Lower lobe of right lung (tissue), 2 donors: ENCODE data around the gene HDGFL1. TPM values are rescaled to one million over a fixed set of nuclear protein-coding genes. Genes with fewer than 3 reads are reported as not detected.

Source experiments
- ATAC-seq, 2 donors: fragments of 200-7000 bp; cut with Tn5 transposase; one replicate each; pipeline ENCODE4 v1.9.1; 2020 to 2022; ENCODE audit warnings: mild to moderate bottlenecking in 2 of 2, moderate library complexity in 2 of 2
- DNase-seq: peaks from one replicate; pipeline ENCODE4 v3.0.0-alpha.2; 2020
- H3K27ac ChIP-seq: fragments of 200-600 bp; one replicate; pipeline ENCODE4 v1.8.0; 2022
- H3K27me3 ChIP-seq: fragments of 200-600 bp; one replicate; pipeline ENCODE4 v1.8.0; 2022; ENCODE audit warnings: low read depth
- H3K36me3 ChIP-seq: fragments of 200-600 bp; one replicate; pipeline ENCODE4 v1.8.0; 2022; ENCODE audit warnings: mild to moderate bottlenecking
- H3K4me1 ChIP-seq: fragments of 200-600 bp; one replicate; pipeline ENCODE4 v1.8.0; 2022
- H3K4me3 ChIP-seq: fragments of 200-600 bp; one replicate; pipeline ENCODE4 v1.8.0; 2022; ENCODE audit warnings: mild to moderate bottlenecking
- H3K9me3 ChIP-seq: fragments of 200-600 bp; one replicate; pipeline ENCODE4 v1.8.0; 2022
- CTCF ChIP-seq: fragments of 200-600 bp; IDR thresholded peaks from one replicate; pipeline ENCODE4 v1.8.0; 2022; ENCODE audit warnings: antibody characterized with exemption, mild to moderate bottlenecking
- intact Hi-C: fragments of 100-400 bp; cut with DNase I; formaldehyde crosslinking; loops from one replicate; pipeline ENCODE4 v1.11.0; 2022
- total RNA-seq: library from RNA; stranded (reverse); fragmentation: NEBNext Ultra II Directional; extraction: Animal tissue kit (Norgen Biotek cat#: 25700); gene quantifications from one replicate; pipeline ENCODE4 v1.2.1, GENCODE V29; 2021
- donor health status: DM: no; HTN: yes; CAD: no; lungs with severe emphysema.

Gene HDGFL1
- total RNA-seq, 1 donor from 2014 or later, result not detected

GRCh38 chr6:22536122-22536521, 33.2 kb upstream of the HDGFL1 start:
- Histone ChIP-seq H3K27ac (no peak overlapping the region), H3K4me3 (no peak overlapping the region), H3K27me3 (no peaks in the 10 kb centered on the region), H3K9me3 (no peaks in the 10 kb centered on the region), H3K4me1 (no peaks in the 10 kb centered on the region), H3K36me3 (no peaks in the 10 kb centered on the region)
- ATAC-seq (no peak), DNase-seq (no peak)
- TF ChIP-seq CTCF, result no peak
- intact Hi-C loops, result no loop called here

DNA sequence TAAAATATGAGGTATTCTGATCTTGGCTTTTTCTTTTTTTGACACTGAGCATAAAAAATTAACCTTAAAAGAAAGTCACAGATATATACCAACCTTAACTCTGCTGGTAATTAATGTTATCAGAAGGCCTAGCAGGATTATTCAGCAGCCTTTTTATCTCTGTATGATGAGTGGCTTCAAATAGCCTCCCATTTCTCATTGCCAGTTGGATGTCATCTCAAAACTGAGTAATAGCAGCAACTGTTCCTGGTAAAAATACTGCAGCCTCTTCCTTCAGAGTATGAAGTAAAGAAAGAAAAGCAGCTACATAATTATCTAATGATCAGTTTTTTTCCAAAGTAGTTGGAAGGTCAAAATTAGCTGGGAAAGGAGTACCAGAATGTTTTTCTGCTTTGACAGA, 24.9 kb upstream of the HDGFL1 start:
- DNase-seq (no peak), ATAC-seq (no peak)
- no peak for TF ChIP-seq CTCF
- Histone ChIP-seq H3K36me3 (no peaks in the 10 kb centered on the region), H3K27ac (no peak overlapping the region), H3K27me3 (no peaks in the 10 kb centered on the region), H3K9me3 (no peaks in the 10 kb centered on the region), H3K4me1 (no peaks in the 10 kb centered on the region), H3K4me3 (no peak overlapping the region)
- intact Hi-C loops, result no loop called here

DNA sequence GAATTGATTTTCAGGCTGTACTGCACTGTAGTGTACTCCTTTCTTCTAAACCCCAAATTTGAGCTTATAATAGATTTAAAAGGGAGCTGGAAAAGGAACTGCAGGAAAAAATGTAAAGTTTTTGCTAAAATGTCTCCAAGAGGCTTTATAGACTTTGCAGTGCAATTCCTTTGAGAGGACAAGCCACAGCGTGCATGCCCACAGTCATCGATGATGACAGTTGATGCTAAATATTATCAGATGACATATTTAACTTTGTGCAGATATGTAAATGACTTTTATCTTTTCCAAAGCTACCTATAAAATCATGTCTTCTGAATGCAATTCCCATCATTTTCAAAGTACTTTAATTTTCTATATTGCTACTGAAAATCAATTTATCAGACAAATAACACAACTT, 24.3 kb upstream of the HDGFL1 start:
- no peak overlapping the region for H3K27ac ChIP-seq
- H3K27me3 ChIP-seq, result no peaks in the 10 kb centered on the region
- no peak for TF ChIP-seq CTCF
- intact Hi-C loops, result no loop called here
- H3K4me1 ChIP-seq, result no peaks in the 10 kb centered on the region
- no peak overlapping the region for H3K4me3 ChIP-seq
- no peaks in the 10 kb centered on the region for H3K36me3 ChIP-seq
- ATAC-seq (no peak), DNase-seq (no peak)
- no peaks in the 10 kb centered on the region for H3K9me3 ChIP-seq

DNA sequence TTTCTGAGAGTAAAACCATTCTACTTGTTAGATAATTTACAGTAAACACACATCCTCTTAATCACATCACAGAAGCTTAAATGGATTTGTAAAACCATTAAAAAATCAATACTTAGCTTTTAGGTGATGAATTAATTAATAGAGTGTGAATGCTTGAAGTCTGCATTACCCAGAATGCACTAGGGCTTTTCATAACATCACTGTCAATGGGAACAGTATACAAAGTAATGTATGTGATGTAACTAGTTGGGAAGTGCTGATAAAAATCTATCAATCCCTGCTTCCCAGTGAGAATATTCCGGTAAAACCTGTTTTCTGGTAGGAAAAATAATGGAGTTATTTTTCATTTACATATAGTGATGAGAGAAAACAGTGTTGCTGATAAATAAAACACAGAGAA, 23.1 kb upstream of the HDGFL1 start:
- H3K4me1 ChIP-seq, result no peaks in the 10 kb centered on the region
- intact Hi-C loops, result no loop called here
- ATAC-seq, result no peak
- no peak for DNase-seq
- TF ChIP-seq CTCF, result no peak
- no peak overlapping the region for H3K27ac ChIP-seq
- no peaks in the 10 kb centered on the region for H3K27me3 ChIP-seq
- H3K4me3 ChIP-seq, result no peak overlapping the region
- H3K36me3 ChIP-seq, result no peaks in the 10 kb centered on the region
- H3K9me3 ChIP-seq, result no peaks in the 10 kb centered on the region

GRCh38 chr6:22550971-22551670, 18.2 kb upstream of the HDGFL1 start:
- no peak overlapping the region for H3K27ac ChIP-seq
- ATAC-seq (no peak), DNase-seq (no peak)
- H3K4me3 ChIP-seq, result no peak overlapping the region
- no peaks in the 10 kb centered on the region for H3K36me3 ChIP-seq
- no peaks in the 10 kb centered on the region for H3K27me3 ChIP-seq
- no peaks in the 10 kb centered on the region for H3K9me3 ChIP-seq
- intact Hi-C loops, result no loop called here
- no peaks in the 10 kb centered on the region for H3K4me1 ChIP-seq
- no peak for TF ChIP-seq CTCF

GRCh38 chr6:22556266-22556665, 13.1 kb upstream of the HDGFL1 start:
- H3K27ac ChIP-seq, result no peak overlapping the region
- TF ChIP-seq CTCF, result no peak
- no peaks in the 10 kb centered on the region for H3K9me3 ChIP-seq
- H3K4me3 ChIP-seq, result no peak overlapping the region
- no peaks in the 10 kb centered on the region for H3K4me1 ChIP-seq
- H3K36me3 ChIP-seq, result no peaks in the 10 kb centered on the region
- intact Hi-C loops, result no loop called here
- no peak for DNase-seq
- H3K27me3 ChIP-seq, result no peaks in the 10 kb centered on the region
- ATAC-seq, result no peak
